SU-DHL-6 (cell line): ENCODE data around the gene GFRAL.

Experiments
- H2AFZ ChIP-seq: fragments of 200-600 bp; sonication (generic); 2 replicates; pipeline ENCODE4 v1.6.1; 2014; ENCODE audit warnings: low read depth, mild to moderate bottlenecking, moderate library complexity, mixed read lengths, antibody characterized with exemption, low read length; ENCODE audit not compliant: severe bottlenecking
- H3F3A ChIP-seq: fragments of 200-600 bp; shearing (Covaris generic); 2 replicates; pipeline ENCODE4 v1.6.0; 2016; ENCODE audit warnings: antibody characterized with exemption, mild to moderate bottlenecking; ENCODE audit not compliant: insufficient read depth
- H3K27ac ChIP-seq: fragments of 200-600 bp; sonication (generic); 2 replicates; pipeline ENCODE4 v1.5.1; 2016; ENCODE audit warnings: low read depth, mild to moderate bottlenecking, low read length, moderate library complexity, mixed read lengths
- H3K27me3 ChIP-seq: fragments of 200-600 bp; sonication (generic), shearing (Covaris generic); 2 replicates; pipeline ENCODE4 v1.6.0; 2014; ENCODE audit warnings: mild to moderate bottlenecking, low read length
- H3K36me3 ChIP-seq: fragments of 200-600 bp; sonication (generic); 2 replicates; pipeline ENCODE4 v1.6.1; 2014; ENCODE audit warnings: mild to moderate bottlenecking, low read length, mixed read lengths
- H3K4me2 ChIP-seq: fragments of 300-600, 200-600 bp; shearing (Covaris generic), sonication (generic); 2 replicates; pipeline ENCODE4 v1.6.0; 2014; ENCODE audit warnings: low read length, low read depth, mild to moderate bottlenecking; ENCODE audit not compliant: poor library complexity, severe bottlenecking
- H3K4me3 ChIP-seq: fragments of 200-600 bp; sonication (generic); 2 replicates; pipeline ENCODE4 v1.5.1; 2014; ENCODE audit warnings: antibody characterized with exemption, low read length, mild to moderate bottlenecking, mixed read lengths; ENCODE audit not compliant: insufficient read depth, poor library complexity, severe bottlenecking
- H3K79me2 ChIP-seq: fragments of 200-600 bp; sonication (generic); 2 replicates; pipeline ENCODE4 v1.6.1; 2014; ENCODE audit warnings: mild to moderate bottlenecking, low read length, moderate library complexity; ENCODE audit not compliant: insufficient read depth
- H3K9ac ChIP-seq: fragments of 200-600 bp; sonication (generic); 2 replicates; pipeline ENCODE4 v1.7.0; 2014; ENCODE audit warnings: mild to moderate bottlenecking, low read length
- H3K9me2 ChIP-seq: fragments of 200-600 bp; sonication (generic); replicated peaks from 2 replicates; pipeline ENCODE4 v1.6.1; 2014; ENCODE audit warnings: low read length; ENCODE audit not compliant: insufficient read depth
- H3K9me3 ChIP-seq: fragments of 200-600 bp; sonication (generic); 2 replicates; pipeline ENCODE4 v1.6.1; 2014; ENCODE audit warnings: low read length, mixed read lengths; ENCODE audit not compliant: insufficient read depth
- H4K20me1 ChIP-seq: fragments of 200-600 bp; sonication (generic); 2 replicates; pipeline ENCODE4 v1.6.1; 2014; ENCODE audit warnings: low read depth, mild to moderate bottlenecking, antibody characterized with exemption, low read length, moderate library complexity, mixed read lengths
- CTCF ChIP-seq: fragments of 200-600 bp; sonication (generic); IDR thresholded peaks from one replicate; pipeline ENCODE4 v1.5.1; 2017; ENCODE audit warnings: antibody characterized with exemption, mild to moderate bottlenecking, low read length, moderate library complexity; ENCODE audit not compliant: insufficient read depth, poor library complexity, severe bottlenecking
- EZH2phosphoT487 ChIP-seq: fragments of 200-600 bp; sonication (generic), shearing (Covaris generic); conservative IDR thresholded peaks from 2 replicates; pipeline ENCODE4 v1.6.1; 2018; ENCODE audit warnings: mild to moderate bottlenecking, antibody characterized with exemption, low read length, moderate library complexity, mixed read lengths

GFRAL gene

GRCh38 chr6:55299286-55299985 lies 27.8 kb upstream of the GFRAL start:
- TF ChIP-seq EZH2phosphoT487 (no peak), CTCF (no peak)
- no peaks in the 10 kb centered on the region for H3F3A ChIP-seq
- no peaks in the 10 kb centered on the region for H3K79me2 ChIP-seq
- H2AFZ ChIP-seq = no peak overlapping the region
- no peak overlapping the region for H3K4me2 ChIP-seq
- no peak overlapping the region for H3K4me3 ChIP-seq
- no peaks in the 10 kb centered on the region for H3K27me3 ChIP-seq
- no peaks in the 10 kb centered on the region for H3K36me3 ChIP-seq
- no peaks in the 10 kb centered on the region for H3K9me2 ChIP-seq
- H3K27ac ChIP-seq = no peak overlapping the region
- no peaks in the 10 kb centered on the region; the same call in 1 of the 2 replicates for H4K20me1 ChIP-seq
- no peak overlapping the region for H3K9ac ChIP-seq
- no peaks in the 10 kb centered on the region for H3K9me3 ChIP-seq

- Histone ChIP-seq H3K27me3 (no peaks in the 10 kb centered on the region), H3K4me3 (no peak overlapping the region), H3K9me2 (no peaks in the 10 kb centered on the region), H3F3A (no peaks in the 10 kb centered on the region), H2AFZ (no peak overlapping the region), H3K9ac (no peak overlapping the region), H3K79me2 (no peaks in the 10 kb centered on the region), H4K20me1 (no peaks in the 10 kb centered on the region; the same call in 1 of the 2 replicates), H3K36me3 (no peaks in the 10 kb centered on the region), H3K27ac (no peak overlapping the region), H3K4me2 (no peak overlapping the region), H3K9me3 (no peaks in the 10 kb centered on the region)
- no peak for TF ChIP-seq EZH2phosphoT487
- no peak for TF ChIP-seq CTCF
These were observed 22.5 kb upstream of the GFRAL start for GRCh38 chr6:55304747-55305146.

GRCh38 chr6:55319961-55320695 lies 7.1 kb upstream of the GFRAL start:
- H3K4me2 ChIP-seq = no peak overlapping the region
- H3K9me3 ChIP-seq = no peaks in the 10 kb centered on the region
- no peak overlapping the region for H2AFZ ChIP-seq
- no peaks in the 10 kb centered on the region for H3K79me2 ChIP-seq
- H3K27me3 ChIP-seq = no peaks in the 10 kb centered on the region
- no peak overlapping the region for H3K9ac ChIP-seq
- H3K4me3 ChIP-seq = no peak overlapping the region
- TF ChIP-seq CTCF (no peak), EZH2phosphoT487 (no peak)
- H4K20me1 ChIP-seq = no peaks in the 10 kb centered on the region
- no peaks in the 10 kb centered on the region; the same call in 1 of the 2 replicates for H3K36me3 ChIP-seq
- no peak overlapping the region for H3K27ac ChIP-seq
- no peaks in the 10 kb centered on the region for H3F3A ChIP-seq
- H3K9me2 ChIP-seq = no peaks in the 10 kb centered on the region
